Astrocyte (in vitro differentiated cells and primary cell): ENCODE measurements around the gene CCDC77.

ENCODE experiments used
- EZH2 ChIP-seq: IDR thresholded peaks from 2 replicates; pipeline ENCODE4 v1.6.1; 2012; ENCODE audit warnings: mild to moderate bottlenecking, low read length, inconsistent platforms; ENCODE audit not compliant: insufficient read depth
- TF ChIP-seq, protein P1 (sequence below): IDR thresholded peaks from 2 replicates; pipeline ENCODE4 v1.5.1; 2011; ENCODE audit warnings: low read depth, mild to moderate bottlenecking, inconsistent platforms, low read length, moderate library complexity; ENCODE audit not compliant: insufficient read depth

- TF ChIP-seq, protein P1, sequence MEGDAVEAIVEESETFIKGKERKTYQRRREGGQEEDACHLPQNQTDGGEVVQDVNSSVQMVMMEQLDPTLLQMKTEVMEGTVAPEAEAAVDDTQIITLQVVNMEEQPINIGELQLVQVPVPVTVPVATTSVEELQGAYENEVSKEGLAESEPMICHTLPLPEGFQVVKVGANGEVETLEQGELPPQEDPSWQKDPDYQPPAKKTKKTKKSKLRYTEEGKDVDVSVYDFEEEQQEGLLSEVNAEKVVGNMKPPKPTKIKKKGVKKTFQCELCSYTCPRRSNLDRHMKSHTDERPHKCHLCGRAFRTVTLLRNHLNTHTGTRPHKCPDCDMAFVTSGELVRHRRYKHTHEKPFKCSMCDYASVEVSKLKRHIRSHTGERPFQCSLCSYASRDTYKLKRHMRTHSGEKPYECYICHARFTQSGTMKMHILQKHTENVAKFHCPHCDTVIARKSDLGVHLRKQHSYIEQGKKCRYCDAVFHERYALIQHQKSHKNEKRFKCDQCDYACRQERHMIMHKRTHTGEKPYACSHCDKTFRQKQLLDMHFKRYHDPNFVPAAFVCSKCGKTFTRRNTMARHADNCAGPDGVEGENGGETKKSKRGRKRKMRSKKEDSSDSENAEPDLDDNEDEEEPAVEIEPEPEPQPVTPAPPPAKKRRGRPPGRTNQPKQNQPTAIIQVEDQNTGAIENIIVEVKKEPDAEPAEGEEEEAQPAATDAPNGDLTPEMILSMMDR, result no peak
- TF ChIP-seq EZH2, result no peak
These were observed 51.3 kb downstream of the CCDC77 start for GRCh38 chr12:452667-453210.
